HG02623 (cell line): Measurements from ENCODE around the gene MAP2K6.

Experiments used
- ATAC-seq: cut with Tn5 transposase; IDR thresholded peaks from one replicate; pipeline ENCODE4 v1.9.1; 2021; ENCODE audit warnings: moderate library complexity; ENCODE audit not compliant: unreplicated experiment

MAP2K6 gene

GRCh38 chr17:69528035-69528434 lies 113.5 kb downstream of the MAP2K6 start:
- ATAC-seq = no peak

- ATAC-seq = no peak
Measured at GRCh38 chr17:69533481-69534234, 119.2 kb downstream of the MAP2K6 start.

GRCh38 chr17:69534235-69534621 lies 119.7 kb downstream of the MAP2K6 start:
- no peak for ATAC-seq

- ATAC-seq = no peak
Measured at GRCh38 chr17:69535016-69535570, 120.6 kb downstream of the MAP2K6 start.

DNA sequence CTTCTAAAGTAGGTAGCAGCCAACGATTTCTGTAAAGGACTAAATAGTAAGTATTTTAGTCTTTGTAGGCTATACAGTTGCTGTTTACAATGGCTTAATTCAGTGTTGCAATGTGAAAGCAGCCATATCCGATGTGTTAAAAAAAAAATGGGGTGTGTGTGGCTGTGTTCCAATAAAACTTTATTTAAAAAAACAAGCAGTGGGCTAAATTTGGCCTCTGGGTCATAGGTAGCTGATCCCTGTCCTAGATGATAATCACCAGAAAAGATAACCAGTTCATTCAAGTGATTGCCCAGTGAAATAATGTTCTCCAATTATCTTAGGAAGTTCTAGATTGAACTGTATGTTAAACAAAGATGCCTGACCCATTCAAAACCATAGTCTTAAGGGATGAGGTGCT lies 124.3 kb downstream of the MAP2K6 start:
- ATAC-seq = no peak

GRCh38 chr17:69539274-69539673 lies 124.8 kb downstream of the MAP2K6 start:
- no peak for ATAC-seq

- no peak for ATAC-seq
Measured at GRCh38 chr17:69539781-69540319, 125.4 kb downstream of the MAP2K6 start.

DNA sequence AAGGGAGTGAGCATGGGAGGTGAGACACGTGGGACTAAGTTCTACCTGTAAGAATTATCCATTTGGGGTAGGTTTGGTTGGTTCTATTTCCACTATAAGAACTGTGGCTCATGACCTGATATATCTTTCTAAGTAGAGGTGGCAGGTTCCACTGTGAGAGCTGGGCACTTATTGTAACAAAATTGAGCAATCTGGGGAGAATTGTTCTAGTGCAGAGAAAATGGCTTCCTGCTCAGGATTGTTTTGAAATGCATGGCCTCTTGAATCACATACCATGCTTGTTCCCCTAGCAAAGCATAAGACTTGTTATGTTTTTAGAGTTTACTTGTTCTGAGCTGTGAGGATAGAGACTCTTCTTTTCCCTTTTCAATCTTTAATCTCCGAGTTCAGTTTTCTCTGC lies 125.9 kb downstream of the MAP2K6 start:
- ATAC-seq = no peak

DNA sequence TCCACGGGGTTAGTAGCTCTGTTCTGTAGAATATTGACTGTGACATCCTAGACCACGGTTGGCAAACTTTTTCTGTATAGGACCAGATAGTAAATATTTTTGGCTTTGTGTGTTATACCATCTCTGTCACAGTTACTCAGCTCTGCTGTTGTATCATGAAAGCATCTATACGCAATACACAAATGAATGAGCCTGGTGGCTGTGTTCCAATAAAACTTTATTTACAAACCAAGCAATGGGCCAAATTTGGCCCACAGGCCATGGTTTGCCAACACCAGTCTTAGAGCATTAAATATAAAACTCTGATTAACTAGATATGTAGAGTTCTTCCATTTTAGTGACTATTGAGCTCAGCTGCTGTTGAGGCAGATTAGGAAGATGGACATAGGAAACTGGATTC lies 132.7 kb downstream of the MAP2K6 start:
- ATAC-seq = no peak

DNA sequence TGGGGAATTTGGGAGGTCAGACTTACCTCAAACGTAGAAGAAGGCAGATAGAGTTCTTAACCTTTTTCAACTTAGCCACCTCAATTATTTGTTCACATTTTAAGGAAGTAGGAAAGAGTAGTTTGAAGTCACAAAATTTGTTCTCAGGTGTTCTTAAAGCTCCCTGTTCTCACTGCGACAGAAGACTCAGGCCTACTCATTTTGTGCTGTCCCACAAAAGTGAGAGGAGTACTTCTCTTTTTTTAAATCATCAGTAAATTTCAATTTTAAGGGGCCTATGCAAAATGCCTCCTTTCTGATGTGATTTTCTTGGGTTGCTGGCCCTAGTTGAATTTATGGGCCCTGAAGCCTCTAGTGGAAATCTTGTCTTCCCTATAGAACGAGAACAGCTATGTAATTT lies 133.4 kb downstream of the MAP2K6 start:
- no peak for ATAC-seq

DNA sequence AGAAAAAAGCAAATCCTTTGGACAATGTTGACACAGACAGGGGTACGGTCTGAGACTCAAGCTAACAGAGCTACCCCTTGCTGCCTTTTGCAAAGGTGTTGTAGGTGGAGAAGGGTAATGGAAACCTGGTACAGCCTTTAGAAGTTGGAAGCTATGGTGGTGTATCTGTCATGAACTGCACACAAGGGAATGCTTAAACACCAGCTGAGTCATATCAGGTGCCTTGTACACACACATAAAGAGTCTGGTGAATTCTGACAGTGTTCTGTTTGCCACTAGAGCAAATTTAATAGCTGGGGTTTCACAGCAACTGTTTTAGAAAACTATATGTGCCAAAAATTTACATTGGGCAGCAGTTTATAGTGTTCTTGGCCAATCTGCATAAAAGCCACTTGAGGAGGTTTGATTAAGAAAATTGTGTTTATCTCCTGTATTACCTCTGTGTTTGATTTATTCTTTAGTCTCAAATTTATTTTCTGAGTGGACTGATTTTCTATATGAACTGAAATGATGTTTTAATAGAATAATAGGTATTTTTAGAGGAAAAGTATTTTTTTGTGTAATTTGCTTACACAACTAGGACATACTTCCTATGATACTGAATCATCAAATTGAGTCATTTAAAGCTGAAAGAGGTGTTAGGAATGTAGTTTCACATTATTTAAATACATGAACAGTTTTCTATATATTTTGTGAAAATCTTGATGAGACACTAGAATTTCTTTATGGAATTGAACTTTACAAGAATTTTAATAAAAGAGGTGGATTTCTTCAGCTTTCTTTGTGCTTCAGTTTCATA lies 136.9 kb downstream of the MAP2K6 start:
- no peak for ATAC-seq

DNA sequence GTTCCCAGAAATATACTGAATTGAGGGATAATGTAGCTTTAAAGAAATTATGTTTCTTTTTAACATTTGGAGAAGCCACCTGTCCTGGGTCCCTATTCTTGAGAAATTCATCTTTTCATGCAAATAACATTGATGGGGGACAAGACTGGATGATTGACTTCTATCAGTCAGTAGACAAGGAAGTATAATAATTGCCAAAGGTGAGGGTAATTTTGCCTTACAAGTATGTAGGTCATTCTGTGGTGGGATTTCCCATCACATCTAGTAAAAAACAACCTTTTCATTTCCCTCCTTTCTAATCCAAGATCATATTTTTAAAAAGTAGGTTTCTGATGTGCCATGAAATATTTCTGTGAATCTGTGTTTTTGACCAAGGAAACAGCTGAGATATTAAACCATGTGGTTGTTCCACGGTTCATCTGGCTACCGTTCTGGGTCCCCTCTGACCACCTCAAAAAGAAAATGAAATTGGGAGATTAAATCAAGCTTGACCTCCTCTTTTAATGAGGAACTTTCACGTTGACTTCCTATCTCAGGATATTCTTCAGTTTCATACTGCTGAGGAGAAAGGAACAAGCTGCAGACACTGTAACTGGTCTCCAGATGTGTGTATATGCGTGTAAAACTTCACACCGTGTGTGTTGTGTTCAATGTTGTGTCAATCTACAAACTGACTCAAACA lies 138.6 kb downstream of the MAP2K6 start:
- no peak for ATAC-seq

DNA sequence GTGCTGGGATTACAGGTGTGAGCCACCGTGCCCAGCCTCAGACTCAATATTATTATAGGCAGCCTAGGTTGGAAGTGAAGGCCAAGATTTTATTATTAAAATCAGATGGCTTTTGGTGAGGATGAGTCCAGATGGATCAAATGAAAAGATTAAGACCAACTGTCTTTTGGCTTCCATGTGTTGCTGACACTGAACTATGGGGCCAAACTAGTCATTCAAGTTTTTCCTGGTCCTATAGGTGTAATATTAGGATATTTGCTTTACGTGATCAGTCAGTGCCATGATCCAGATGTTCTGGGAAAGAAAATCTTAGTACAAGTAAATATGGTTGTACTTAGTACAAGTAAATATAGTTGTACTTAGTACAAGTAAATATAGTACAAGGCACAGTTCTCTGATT lies 140.6 kb downstream of the MAP2K6 start:
- no peak for ATAC-seq

DNA sequence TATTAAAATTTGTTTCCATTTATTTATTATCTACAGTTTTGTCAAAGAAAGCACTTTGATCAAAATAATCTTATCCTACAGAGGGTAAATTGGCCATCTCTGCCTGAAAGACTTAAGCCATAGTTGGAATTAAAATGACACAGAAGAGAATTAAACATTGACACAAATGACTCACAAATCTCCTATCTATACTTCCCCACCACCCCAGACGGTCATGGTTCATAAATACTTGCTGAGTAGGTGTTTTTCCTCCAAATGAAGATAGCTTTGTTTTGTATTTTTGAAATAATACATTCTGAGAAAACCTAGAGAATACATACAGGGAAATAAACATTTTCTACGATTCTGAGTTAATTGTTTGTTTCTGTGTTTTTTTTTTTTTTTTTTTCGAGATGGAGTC lies 142.8 kb downstream of the MAP2K6 start:
- no peak for ATAC-seq

- ATAC-seq = no peak
Measured at GRCh38 chr17:69558796-69559195, 144.3 kb downstream of the MAP2K6 start.

- ATAC-seq = no peak
Measured at GRCh38 chr17:69560987-69561441, 146.5 kb downstream of the MAP2K6 start.

DNA sequence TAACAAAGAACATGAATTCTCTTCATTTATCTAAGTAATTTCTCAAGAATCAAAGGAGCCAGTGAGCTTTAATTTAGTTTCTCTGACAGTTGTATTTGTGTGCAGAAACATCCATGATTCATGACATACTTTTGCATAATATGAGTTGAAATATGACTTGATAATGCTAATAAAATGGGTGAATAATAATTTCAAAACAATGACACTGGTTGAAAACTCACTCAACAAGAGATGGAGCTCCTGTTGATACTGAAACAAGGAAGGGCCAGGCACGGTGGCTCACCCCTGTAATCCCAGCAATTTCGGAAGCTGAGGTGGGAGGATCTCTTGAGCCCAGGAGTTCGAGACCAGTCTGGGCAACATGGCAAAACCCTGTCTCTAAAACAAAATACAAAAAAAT lies 147.0 kb downstream of the MAP2K6 start:
- ATAC-seq = no peak

- ATAC-seq = no peak
Measured at GRCh38 chr17:69565447-69565846, 150.9 kb downstream of the MAP2K6 start.

DNA sequence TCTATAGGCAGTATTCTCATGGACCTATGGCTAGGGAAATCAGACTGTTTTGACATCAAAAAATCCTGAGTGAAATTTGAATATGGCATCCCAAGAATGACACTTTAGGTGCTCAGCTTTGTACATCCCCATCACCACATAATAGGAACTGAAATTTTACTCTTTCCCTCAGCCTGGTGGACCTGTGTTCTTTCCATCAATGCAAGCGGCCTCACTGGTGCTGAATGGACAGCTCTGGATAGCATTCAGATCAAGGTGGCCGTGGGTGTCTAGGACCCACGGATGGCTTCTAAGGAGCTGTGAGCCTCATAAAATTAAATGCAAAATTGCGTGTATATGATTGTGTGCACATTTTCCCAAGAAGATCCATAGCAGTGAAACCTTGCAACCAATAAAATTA lies 152.6 kb downstream of the MAP2K6 start:
- ATAC-seq = no peak

DNA sequence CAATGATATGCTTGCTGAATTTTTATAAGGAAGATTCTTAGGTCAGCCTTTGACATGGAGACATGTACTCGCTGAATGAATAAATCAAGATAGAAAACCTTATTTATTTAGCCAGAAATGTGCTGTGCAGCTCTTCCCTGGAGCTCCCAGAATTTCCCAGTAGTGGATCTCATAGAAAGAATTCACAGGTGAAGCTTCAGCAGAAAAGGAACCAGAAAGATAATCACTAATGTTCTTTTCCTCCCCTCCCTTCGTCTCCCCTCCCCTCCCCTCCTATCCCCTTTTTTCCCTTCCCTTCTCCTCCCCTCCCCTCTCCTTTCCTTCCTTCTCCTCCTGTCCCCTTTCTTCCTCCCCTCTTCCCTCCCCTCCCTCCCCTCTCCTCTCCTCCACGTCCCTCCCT lies 158.2 kb downstream of the MAP2K6 start:
- no peak for ATAC-seq

GRCh38 chr17:69573396-69573795 lies 158.9 kb downstream of the MAP2K6 start:
- ATAC-seq = no peak
